ENCODE measurements around the gene RBMX. TPM values are rescaled to one million over a fixed set of nuclear protein-coding genes. Genes with fewer than 3 reads are reported as not detected.

RBMX gene
- total RNA-seq, 2 donors from 2014 or later = 191 to 295 TPM

DNA sequence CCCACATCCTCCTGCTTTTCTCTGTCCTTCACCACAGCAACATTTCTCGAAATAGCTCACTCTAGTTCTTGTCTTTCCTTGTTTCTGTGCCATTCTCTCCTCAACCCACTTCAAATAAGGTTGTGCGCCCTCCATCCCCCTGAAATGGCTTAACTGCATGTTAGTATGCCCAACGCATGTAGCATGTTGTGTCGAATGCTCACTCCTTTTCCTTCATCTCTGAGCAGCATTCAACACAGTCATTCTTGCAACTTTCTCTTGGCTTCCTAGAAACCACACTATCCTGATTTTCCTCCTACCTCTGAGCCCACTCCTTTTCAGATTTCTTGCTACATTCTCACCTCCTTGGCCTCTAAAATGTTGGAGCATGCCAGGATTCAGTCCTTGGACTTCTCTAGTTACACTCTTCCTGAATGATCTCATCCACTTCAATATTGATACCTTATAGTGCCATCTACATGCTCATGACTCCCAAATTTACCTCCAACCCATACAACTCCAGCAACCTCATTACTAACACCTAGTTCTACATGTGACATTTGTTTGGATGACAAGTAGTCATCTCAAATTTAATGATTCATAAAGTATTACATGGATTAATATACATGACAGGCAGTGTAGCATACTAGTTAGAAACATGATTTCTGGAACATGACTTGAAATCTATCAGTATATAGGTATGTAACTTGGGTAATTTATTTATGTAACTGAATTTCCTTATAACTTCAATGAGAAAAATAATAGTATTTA lies 22.3 kb downstream of the RBMX start:
- Histone ChIP-seq H3K4me1 (replicated peaks) (no peaks in the 10 kb centered on the region), H3K4me3 (no peak overlapping the region), H3K27ac (no peak overlapping the region), H3K36me3 (no peaks in the 10 kb centered on the region), H3K9me3 (no peaks in the 10 kb centered on the region), H3K27me3 (replicated peaks; ENCODE audit: insufficient read depth) (no peaks in the 10 kb centered on the region)
- no peak for TF ChIP-seq POLR2AphosphoS5 (IDR thresholded peaks at IDR 0.05)
- no peak for TF ChIP-seq POLR2A (IDR thresholded peaks at IDR 0.05)
- TF ChIP-seq, protein P1, sequence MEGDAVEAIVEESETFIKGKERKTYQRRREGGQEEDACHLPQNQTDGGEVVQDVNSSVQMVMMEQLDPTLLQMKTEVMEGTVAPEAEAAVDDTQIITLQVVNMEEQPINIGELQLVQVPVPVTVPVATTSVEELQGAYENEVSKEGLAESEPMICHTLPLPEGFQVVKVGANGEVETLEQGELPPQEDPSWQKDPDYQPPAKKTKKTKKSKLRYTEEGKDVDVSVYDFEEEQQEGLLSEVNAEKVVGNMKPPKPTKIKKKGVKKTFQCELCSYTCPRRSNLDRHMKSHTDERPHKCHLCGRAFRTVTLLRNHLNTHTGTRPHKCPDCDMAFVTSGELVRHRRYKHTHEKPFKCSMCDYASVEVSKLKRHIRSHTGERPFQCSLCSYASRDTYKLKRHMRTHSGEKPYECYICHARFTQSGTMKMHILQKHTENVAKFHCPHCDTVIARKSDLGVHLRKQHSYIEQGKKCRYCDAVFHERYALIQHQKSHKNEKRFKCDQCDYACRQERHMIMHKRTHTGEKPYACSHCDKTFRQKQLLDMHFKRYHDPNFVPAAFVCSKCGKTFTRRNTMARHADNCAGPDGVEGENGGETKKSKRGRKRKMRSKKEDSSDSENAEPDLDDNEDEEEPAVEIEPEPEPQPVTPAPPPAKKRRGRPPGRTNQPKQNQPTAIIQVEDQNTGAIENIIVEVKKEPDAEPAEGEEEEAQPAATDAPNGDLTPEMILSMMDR (IDR thresholded peaks at IDR 0.05) = no peak
- no peak for DNase-seq (ENCODE audit: low spot score)
- intact Hi-C loops (cut with DNase I) = no loop called here
- 98% methylated on average over 4 of the region's 4 CpGs for whole genome bisulfite sequencing

DNA sequence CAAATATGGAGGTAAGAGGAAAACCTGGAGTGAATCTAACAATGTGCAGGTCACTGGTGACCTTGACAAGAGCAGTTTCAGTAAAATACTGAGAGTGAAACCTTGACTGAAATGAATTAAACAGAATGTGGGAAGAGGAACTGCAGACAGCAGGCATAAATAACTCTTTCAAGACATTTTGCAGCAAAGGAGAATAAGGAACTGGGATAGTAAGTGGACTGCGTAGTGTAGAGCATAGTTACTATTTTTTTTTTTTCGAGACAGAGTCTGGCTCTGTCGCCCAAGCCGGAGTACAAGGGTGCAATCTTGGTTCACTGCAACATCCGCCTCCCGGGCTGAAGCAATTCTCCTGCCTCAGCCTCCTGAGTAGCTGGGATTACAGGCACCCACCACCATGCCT lies 24.0 kb downstream of the RBMX start:
- WGBS = 90% methylated on average over 6 of the region's 6 CpGs
- H3K27me3 ChIP-seq (replicated peaks; ENCODE audit: insufficient read depth) = no peaks in the 10 kb centered on the region
- no peak overlapping the region for H3K4me3 ChIP-seq
- intact Hi-C loops (cut with DNase I) = no loop called here
- H3K27ac ChIP-seq = no peak overlapping the region
- DNase-seq (ENCODE audit: low spot score) = no peak
- TF ChIP-seq POLR2A (IDR thresholded peaks at IDR 0.05) (no peak), POLR2AphosphoS5 (IDR thresholded peaks at IDR 0.05) (no peak)
- TF ChIP-seq, protein P1 (IDR thresholded peaks at IDR 0.05) = no peak
- no peaks in the 10 kb centered on the region for H3K36me3 ChIP-seq
- H3K4me1 ChIP-seq (replicated peaks) = no peaks in the 10 kb centered on the region
- no peaks in the 10 kb centered on the region for H3K9me3 ChIP-seq

DNA sequence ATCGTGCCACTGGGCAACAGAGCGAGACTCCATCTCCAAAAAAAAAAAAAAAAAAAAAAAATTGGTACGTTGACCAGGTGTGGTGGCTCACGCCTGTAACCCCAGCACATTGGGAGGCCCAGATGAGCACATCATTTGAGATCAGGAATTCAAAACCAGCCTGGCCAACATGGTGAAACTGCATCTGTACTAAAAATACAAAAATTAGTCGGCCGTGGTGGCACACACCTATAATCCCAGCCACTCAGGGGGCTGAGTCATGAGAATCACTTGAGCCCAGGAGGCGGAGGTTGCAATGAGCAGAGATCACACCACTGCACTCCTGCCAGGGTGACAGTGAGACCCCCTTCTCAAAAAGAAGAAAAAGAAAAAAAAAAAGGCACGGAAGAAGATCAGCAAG lies 24.5 kb downstream of the RBMX start:
- H3K9me3 ChIP-seq = no peaks in the 10 kb centered on the region
- no peaks in the 10 kb centered on the region for H3K36me3 ChIP-seq
- H3K27ac ChIP-seq = no peak overlapping the region
- WGBS = 97% methylated on average over 8 of the region's 8 CpGs
- intact Hi-C loops (cut with DNase I) = no loop called here
- H3K4me1 ChIP-seq (replicated peaks) = no peaks in the 10 kb centered on the region
- TF ChIP-seq POLR2AphosphoS5 (IDR thresholded peaks at IDR 0.05) (no peak), POLR2A (IDR thresholded peaks at IDR 0.05) (no peak)
- TF ChIP-seq, protein P1 (IDR thresholded peaks at IDR 0.05) = no peak
- no peaks in the 10 kb centered on the region for H3K27me3 ChIP-seq (replicated peaks; ENCODE audit: insufficient read depth)
- no peak for DNase-seq (ENCODE audit: low spot score)
- no peak overlapping the region for H3K4me3 ChIP-seq

DNA sequence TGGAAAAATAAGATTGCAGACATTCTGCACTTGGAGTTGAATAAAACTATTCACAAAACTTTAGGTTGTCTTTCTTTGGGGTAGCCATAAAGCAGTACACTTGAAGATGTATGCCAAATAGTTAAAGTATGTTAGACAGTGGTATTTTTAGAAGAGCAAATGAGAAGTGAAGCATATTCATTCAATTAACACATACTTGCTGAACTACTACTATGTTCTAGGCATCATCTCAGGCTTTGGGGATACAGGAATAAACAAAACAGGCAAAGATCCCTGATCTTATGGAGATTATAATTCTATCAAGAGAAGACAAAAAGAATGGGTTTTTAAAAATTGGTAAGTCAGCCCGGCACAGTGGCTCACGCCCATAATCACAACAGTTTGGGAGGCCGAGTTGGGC lies 29.0 kb downstream of the RBMX start:
- Histone ChIP-seq H3K27ac (no peak overlapping the region), H3K27me3 (replicated peaks; ENCODE audit: insufficient read depth) (no peaks in the 10 kb centered on the region), H3K36me3 (no peaks in the 10 kb centered on the region), H3K4me1 (replicated peaks) (no peaks in the 10 kb centered on the region), H3K9me3 (no peaks in the 10 kb centered on the region), H3K4me3 (no peak overlapping the region)
- DNase-seq (ENCODE audit: low spot score) = no peak
- intact Hi-C loops (cut with DNase I) = no loop called here
- TF ChIP-seq POLR2A (IDR thresholded peaks at IDR 0.05) (no peak), POLR2AphosphoS5 (IDR thresholded peaks at IDR 0.05) (no peak)
- TF ChIP-seq, protein P1 (IDR thresholded peaks at IDR 0.05) = no peak
- WGBS = 85% methylated on average over 3 of the region's 3 CpGs
